Stimulated activated CD8-positive, alpha-beta memory T cell treated with anti-CD3 and anti-CD28 coated beads, Interleukin-12 subunit alpha, Interleukin-12 subunit beta, amount 100 ng/mL, for 24 hours (primary cell): Measurements from ENCODE around the gene CNOT2.

ENCODE experiments used
- DNase-seq: peaks from one replicate; pipeline ENCODE4 v3.0.0-alpha.2; 2020; ENCODE audit errors: extremely low read depth

CNOT2 gene

GRCh38 chr12:70242695-70243509 is at the start of gene CNOT2:
CNOT2 (plus strand) TSS chr12:70243433; CDS start chr12:70278227, 34,794 bp downstream.
- peak; percentile 77 for DNase-seq

- DNase-seq, result no peak
These were observed 49.2 kb upstream of the CNOT2 start for GRCh38 chr12:70194076-70194475.

GRCh38 chr12:70196811-70197281 is 46.4 kb upstream of the CNOT2 start:
- DNase-seq, result no peak

- DNase-seq, result no peak
These were observed 45.9 kb upstream of the CNOT2 start for GRCh38 chr12:70197345-70197744.

- DNase-seq, result no peak
These were observed 29.5 kb upstream of the CNOT2 start for GRCh38 chr12:70213707-70214106.

- DNase-seq, result no peak
These were observed 28.1 kb upstream of the CNOT2 start for GRCh38 chr12:70214972-70215617.

GRCh38 chr12:70217416-70217815 is 25.8 kb upstream of the CNOT2 start:
- DNase-seq, result no peak

- DNase-seq, result no peak
These were observed 21.6 kb upstream of the CNOT2 start for GRCh38 chr12:70221626-70222025.

GRCh38 chr12:70227911-70228310 is 15.3 kb upstream of the CNOT2 start:
- DNase-seq, result no peak

GRCh38 chr12:70230934-70231606 is 12.2 kb upstream of the CNOT2 start:
- DNase-seq, result no peak

GRCh38 chr12:70236990-70237389 is 6.2 kb upstream of the CNOT2 start:
- DNase-seq, result no peak

GRCh38 chr12:70240673-70241072 is 2.6 kb upstream of the CNOT2 start:
- no peak for DNase-seq

- no peak for DNase-seq
These were observed 1.4 kb upstream of the CNOT2 start for GRCh38 chr12:70241845-70242244.

GRCh38 chr12:70243510-70244371 is 508 bp downstream of the CNOT2 start:
- DNase-seq, result peak; percentile 44

- DNase-seq, result no peak
These were observed 1.2 kb downstream of the CNOT2 start for GRCh38 chr12:70244409-70244808.

- DNase-seq, result no peak
These were observed 2.2 kb downstream of the CNOT2 start for GRCh38 chr12:70245458-70245857.

- DNase-seq, result no peak
These were observed 3.3 kb downstream of the CNOT2 start for GRCh38 chr12:70246580-70246979.

GRCh38 chr12:70247653-70248199 is 4.5 kb downstream of the CNOT2 start:
- no peak for DNase-seq

GRCh38 chr12:70248876-70249275 is 5.6 kb downstream of the CNOT2 start:
- DNase-seq, result no peak

- no peak for DNase-seq
These were observed 6.7 kb downstream of the CNOT2 start for GRCh38 chr12:70249903-70250302.

GRCh38 chr12:70251226-70251625 is 8.0 kb downstream of the CNOT2 start:
- no peak for DNase-seq
